Activated T-cell treated with anti-CD3 and anti-CD28 coated beads, Interleukin-2, amount 50 U/mL, for 48 hours (primary cell): ENCODE data around the gene C19orf47.

Source experiments
- DNase-seq, 2 experiments: peaks; one replicate each; pipeline ENCODE4 v3.0.0-alpha.2; 2020

Gene C19orf47

DNA sequence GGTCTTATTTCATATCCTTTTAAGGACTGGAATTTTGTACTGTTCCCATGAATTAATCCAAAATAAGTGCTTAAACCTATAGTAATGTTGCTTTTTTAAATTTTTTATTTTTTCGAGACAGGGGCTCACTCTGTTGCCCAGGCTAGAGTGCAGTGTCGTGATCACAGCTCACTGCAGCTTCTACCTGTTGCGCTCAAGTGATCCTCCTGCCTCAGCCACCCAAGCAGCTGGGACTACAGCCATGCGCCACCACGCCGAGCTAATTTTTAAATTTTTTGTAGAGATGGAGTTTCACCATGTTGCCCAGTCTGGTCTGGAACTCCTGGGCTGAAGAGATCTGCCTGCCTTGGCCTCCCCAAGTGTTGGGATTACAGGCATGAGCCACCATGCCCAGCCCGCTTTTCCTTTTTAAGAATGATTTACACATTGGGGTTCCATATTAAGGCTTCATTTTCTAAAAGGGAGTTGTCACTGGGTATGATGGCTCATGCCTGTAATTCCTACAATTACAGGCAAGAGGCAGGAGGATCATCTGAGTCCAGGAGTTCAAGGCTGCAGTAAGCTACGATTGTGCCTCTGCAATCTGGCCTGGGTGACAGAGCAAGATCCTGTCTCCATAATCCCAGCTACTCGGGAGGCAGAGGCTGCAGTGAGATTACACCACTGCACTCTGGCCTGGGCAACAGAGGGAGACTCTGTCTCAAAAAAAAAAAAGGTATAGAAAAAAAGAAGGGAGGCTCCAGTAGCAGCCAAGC lies 34.8 kb downstream of the C19orf47 start:
- no peak for DNase-seq

DNA sequence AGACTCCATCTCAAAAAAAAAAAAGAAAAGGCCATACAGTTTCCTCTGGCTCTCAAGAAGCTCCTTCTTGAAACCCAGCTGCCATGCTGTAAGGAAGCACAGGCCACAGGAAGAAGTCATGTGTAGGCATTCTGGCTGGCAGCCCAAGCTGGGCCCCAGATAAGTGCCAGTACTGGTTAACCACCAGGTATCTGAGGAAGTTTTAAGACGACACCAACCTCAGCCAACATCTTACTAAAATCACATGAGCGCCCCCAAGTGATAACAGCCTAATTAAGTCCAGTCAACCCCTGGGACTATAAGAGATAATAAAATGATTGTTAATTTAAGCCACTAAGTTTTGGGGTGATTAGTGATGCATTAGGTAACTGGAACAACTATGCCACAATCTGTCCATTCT lies 35.7 kb downstream of the C19orf47 start:
- DNase-seq = no peak

DNA sequence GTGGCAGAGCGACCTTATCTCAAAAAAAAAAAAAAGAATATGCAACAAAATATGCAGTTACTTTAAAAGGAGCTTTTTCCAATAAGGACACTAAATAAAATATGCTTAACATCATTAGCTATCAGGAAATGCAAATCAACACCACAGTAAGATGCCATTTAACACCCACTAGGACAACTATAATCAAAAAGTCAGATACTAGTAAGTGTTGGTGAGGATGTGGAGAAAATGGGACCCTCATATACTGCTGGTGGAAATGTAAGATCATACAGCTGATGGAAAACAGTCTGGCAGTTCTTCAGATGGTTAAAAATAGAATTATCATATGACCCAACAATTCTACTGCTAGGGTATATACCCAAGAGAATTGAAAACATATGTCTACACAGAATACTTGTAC lies 38.5 kb downstream of the C19orf47 start:
- DNase-seq = no peak

DNA sequence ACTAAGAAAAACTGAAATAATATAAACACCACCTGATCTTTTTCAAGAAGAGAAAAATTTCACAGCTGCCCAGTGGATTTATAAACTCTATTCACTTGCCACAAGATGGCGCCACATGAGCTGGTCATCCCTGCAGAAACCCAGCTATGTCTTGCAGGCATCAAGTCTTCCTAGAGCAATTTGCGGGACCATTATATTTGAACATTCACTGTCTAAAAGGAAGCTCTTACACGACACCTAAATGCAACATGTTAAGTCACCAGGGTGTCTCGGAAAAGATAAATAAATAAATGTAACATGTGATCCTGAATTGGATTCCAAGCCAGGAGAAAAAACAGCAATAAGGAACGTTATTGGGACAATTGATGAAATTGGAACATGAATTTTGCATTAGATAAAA lies 42.8 kb downstream of the C19orf47 start:
- DNase-seq = peak; percentile 78

DNA sequence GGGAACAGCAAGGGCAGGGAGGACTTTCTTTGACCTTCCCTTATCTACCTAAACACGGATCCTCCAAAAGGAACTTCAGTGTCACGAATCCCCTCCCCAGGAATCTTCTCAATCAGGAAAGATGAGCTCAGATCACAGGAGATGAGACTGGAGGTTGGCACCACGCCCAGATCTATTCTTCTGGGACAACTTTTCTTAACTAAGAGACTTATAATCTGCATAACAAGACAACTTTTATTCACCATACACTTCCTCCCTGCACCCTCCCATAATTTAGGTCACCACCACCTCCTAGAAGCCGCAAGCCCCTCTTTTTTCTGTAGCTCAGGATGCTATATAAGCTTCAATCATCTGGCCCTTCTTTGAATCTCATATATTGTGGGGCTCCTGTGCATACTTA lies 43.9 kb downstream of the C19orf47 start:
- no peak for DNase-seq

DNA sequence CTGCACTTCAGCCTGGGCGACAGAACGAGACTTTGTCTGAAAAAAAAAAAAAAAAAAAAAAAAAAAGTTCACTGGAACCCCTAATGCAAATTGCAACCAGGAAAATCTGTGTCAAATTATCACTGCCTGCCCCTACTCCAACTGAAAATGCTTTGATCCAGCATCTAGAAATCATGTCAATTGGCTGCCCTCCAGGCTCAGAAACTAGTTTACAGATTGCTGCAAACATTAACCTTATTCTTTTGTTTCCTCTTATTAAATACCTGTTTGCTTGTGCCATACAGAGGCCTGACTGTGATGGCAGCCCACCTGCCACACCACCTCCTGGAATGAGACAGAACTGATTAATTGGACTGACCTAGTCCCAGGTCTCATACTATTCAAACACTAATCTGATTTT lies 44.4 kb downstream of the C19orf47 start:
- DNase-seq = no peak

DNA sequence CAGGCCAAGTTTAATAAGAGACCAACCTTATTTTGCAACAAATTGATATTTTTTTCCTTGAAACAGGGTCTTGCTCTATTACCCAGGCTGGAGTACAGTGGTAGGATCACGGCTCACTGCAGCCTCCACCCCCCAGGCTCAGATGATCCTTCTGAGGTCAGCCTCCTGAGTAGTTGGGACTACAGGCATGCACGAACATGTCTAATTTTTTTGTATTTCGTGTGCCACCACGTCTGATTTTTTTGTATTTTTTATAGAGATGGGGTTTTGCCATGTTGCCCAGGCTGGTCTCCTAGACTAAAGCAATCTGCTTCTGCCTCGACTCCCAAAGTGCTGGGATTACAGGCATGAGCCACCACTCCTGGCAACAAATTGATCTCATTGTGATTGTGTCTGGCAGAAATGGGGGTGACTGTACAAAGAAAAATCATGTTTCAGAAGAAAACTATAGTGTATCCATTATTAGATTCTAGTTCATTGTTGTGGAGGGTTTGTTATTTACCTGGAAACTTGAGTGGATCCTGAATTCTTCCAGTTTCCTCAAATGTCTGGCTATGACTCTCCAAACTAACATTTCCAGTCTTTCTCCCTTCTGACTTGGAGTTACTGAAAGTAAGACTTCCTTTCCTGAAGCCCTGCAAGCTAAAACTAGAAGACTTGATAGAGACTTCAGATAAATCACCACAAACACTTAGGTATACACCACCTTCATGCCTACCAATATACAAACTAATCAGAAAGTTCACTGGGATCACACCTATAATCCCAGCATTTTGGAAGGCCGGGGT lies 45.8 kb downstream of the C19orf47 start:
- no peak for DNase-seq

DNA sequence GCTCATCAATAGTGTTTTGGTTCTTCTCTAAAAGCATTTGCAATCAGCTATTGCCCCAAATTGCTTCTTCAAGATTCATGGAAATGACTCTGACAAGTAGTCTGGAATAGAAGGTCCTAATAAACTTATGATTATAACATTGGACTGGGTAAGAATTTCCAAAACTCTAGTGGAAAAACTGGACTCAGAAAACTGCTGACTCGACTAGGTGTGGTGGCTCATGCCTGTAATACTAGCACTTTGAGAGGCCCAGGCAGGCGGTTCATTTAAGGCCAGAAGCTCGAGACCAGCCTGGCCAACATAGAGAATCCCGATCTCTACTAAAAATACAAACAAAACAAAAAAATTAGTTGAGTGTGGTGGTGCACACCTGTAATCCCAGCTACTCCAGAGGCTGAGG lies 47.5 kb downstream of the C19orf47 start:
- DNase-seq = no peak

DNA sequence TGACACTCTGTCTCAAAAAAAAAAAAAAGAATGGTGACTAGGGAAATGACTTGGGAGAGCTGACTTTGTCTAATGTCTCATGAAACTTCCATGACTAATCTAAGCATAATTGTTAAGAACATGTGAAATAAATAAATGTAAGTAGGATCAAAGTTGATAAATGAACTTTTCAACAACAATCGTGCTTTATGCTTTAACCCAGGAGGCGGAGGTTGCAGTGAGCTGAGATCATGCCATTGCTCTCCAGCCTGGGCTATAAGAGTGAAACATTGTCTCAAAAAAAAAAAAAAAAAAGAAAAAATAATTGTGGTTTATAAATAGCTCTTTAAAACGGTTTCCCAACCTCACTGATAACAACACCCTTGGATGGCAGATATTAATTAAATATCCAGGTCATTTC lies 50.2 kb downstream of the C19orf47 start:
- no peak for DNase-seq

DNA sequence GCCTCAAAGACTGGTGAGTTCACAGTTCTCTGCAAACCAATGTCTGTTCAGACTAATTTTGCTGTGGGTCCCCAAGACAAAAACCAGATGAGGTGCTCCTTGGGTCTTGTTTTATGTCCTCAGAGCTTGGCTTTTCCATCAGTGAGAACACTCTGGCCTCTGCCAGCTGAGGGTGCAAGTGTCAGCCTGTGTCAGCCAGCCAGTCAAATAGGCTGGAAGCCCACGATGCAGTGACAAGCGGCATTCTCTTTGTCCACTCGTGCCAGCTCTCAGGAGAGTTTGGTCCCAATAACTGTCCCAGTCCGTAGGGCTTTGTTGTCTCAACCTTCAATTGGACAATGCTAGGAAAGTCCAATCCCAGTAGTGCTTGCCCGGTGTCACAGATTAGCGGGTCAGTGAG lies 53.6 kb downstream of the C19orf47 start:
- no peak for DNase-seq

DNA sequence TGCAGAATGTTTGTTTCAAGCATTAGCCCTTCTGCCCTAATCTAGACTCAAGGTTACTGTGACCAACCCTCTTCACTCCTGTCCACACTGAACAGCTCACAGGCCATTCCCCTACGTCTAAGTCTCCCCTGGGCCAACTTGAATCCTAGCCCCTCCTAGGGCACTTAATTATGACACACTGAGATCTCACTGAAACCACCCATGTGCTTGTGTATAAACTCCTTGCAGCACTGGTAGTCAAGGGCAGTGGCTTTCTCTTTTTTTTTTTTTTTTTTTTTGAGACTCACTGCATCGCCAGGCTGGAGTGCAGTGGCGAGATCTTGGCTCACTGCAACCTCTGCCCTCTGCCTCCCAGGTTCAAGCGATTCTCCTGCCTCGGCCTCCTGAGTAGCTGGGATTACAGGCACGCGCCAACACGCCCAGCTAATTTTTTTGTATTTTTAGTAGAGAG lies 61.2 kb downstream of the C19orf47 start:
- no peak for DNase-seq

DNA sequence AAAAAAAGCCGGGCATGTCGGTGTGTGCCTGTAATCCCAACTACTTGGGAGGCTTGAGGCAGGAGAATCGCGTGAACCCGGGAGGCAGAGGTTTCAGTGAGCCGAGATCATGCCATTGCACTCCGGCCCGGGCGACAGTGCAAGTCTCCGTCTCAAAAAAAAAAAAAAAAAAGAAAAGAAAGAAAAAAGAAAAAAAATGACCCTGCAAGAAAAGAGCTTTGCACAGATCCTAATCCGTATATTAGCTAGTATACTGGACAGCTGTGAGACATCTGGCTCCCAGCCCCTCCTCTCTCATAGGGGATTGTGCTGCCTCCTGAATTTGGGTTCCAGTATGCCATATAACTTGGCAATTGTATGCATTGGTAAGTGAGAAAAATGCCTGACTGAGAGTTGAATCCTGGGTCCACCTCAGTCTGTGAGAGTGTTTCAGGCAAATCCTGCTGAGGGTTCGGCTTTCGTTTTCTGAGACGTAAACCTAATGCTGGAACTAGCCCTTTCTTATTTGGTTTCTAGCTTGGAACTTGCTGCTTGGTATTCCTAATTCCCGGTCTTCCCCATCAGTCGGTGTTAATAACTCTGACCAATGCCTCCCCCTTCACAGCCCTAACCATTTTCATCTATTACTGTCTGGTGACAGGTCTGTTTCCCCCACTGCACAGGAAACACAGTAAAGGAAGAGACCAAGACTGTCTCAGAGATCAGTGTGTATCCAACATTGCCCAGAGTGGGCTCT lies 61.8 kb downstream of the C19orf47 start:
- DNase-seq = no peak

DNA sequence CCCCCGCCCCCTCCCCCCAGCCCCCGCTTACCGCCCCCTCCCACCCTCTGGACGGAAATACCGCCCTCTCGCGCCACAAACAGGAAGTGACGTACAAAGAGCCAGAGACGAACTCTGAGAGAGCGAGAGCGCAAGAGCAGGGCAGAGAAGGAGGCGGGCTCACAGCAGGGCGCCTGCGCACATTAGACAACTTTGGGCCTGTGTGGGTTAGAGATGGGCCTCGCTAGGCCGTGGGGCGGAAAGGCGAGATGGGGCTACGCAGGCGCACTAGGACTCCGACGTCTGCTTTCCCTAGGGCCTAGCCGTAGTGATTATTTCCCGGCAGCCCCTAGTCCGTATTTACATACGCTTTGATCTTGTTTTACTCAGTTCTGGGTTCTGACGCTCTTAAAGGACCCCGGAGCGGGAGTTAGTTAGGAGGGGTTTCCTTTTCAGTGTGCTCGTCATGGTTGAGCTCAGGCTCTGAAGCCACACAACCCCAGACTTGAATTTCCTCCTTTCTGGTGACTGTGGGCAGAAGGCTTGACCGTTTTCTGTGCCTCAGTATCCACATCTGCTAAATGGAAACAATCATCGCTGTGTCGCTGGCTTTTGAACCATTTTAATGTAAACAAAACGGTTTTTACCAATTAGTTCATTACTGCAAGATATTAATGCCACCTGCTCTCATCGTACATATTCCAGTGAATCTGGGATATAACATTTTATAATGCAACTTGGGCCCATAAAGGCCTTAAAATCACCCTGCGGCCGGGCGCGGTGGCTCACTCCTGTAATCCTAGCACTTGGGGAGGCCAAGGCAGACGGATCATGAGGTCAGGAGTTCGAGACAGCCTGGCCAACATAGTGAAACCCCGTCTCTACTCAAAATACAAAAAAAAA lies 62.6 kb downstream of the C19orf47 start:
- DNase-seq = peak; percentile 96 to 97

DNA sequence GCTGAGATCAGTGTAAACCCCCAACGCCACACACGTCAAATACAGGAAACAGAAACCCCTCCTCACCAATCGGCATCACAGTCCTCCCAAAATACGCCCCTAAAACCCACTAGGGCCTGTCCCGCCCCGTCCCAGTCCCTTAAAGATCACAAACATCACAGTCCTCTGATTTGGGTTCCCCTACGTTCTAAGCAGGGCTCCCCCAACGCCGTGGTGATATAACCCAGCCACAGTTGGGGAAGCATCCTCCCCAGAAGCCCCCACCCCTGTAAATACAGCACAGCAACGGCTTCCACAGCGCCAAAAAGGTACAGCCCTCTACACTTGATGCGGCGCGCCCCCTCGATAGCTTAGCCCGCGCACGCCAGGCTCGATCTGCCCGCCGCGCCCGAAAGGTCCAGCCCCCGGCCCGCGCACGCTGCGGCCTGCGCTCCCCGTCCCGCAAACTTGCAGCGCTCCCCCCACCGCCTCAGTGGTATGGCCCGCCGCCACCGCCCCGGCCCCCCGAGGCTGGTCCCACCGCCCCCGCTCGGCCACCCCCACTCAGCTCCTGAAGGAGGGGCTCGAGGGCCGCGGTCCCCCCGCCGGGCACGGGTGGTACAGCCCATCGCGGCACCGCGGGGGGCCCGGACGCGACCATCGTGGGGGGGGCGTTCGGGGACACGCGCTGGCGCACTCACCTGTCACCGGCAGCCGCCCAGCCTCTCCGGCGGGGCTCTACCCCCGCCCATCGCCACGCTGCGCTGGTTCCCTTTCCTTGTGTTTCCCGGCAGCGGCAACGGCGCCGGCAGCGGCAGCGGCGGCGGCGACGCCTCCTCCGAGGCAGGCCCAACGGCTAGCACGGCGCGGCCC lies 63.5 kb downstream of the C19orf47 start, which contains the start of gene AKT2:
Gene AKT2 (minus strand): TSS at position 845 of the 852 bp plus-strand sequence. CDS start 20,078 bp downstream, outside the sequence.
- peak; percentile 67 to 70 for DNase-seq

DNA sequence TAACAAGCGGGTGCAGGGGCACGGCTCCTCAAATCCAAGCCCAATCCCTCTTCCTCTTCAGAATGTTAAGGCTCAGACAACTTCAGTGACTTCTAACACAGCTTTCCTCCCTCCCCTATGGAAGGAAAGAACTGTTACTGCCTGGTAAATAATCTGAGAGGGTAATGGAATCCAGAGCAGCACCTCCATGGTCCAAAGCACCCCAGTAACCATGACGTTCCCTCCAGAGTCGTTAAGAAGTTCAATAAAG lies 64.0 kb downstream of the C19orf47 start:
- no peak for DNase-seq

DNA sequence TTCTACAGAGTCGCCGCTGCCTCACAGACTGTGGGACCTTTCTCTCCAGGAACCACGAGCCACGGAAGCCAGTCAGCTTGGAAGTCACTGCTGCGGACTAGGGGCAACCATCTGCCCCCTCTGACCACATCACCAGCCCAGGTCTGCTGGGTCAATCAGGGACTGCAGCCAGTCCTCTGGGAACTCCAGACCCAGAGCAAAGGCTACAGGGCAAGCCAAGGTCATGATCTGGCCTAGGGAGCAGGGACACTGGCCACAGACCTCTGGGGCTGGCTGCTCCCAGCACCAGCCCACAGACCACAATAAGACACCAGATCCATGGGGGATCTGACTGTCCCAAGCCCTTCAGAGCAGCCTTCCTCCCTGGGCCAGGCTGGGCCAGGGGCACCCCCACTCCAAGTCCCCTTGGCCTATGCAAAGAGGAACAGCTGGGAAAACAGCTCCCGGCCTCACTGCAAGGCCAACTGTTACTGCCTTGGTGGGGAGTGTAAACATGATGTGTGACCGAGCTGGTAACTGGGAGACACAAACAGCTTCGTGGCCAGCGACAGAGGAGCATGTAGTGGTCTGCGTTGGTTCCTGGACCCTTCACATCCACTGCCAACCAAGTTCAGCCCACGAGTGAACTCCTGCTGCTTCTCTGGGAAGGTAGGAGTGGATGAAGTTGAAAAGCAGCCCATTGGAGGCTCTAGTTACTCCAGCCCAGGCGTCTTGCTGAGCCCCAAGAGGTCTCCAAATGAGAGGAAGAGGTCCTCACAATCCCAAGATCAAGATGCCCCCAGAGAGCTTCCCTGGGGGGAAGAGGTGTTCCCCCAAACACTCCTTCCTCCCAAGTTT lies 64.6 kb downstream of the C19orf47 start:
- DNase-seq = peak in 1 of 2 experiments; percentile 22

DNA sequence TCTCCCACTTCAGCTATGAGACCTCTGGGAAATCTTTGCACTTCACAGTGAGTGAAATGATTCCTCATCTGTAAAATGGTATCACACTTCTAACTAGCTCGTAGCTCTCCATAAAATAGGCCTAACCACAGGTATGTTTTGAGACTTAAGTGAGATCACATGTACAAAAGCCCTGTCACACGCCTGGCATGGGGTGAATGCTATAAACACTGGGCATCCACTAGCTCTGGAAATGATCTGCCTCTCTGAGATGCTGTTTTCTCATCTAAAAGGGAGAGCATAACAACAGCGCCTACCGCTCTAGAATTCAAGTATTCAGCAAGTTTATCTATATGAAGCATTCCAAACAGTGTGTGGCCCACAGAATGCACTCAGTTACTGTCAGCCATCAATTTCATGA lies 65.3 kb downstream of the C19orf47 start:
- no peak for DNase-seq

DNA sequence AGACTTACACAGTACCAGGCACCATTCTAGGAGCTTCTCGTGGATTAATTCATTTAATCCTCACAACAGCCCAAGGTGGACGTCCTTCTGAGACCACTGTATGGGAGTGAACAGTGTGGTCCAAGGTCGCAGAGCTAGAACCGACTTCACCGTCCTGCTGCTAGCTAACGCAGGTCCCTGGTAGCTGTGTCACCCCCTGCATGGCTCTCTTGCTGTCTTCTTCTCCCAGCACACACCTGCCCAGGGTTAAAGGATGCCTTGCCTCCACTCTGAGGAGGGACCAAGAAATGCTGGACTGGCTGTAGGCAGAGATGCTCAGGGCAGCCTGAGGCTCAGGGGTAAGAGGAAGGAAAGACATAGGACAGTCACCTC lies 66.0 kb downstream of the C19orf47 start:
- no peak for DNase-seq

DNA sequence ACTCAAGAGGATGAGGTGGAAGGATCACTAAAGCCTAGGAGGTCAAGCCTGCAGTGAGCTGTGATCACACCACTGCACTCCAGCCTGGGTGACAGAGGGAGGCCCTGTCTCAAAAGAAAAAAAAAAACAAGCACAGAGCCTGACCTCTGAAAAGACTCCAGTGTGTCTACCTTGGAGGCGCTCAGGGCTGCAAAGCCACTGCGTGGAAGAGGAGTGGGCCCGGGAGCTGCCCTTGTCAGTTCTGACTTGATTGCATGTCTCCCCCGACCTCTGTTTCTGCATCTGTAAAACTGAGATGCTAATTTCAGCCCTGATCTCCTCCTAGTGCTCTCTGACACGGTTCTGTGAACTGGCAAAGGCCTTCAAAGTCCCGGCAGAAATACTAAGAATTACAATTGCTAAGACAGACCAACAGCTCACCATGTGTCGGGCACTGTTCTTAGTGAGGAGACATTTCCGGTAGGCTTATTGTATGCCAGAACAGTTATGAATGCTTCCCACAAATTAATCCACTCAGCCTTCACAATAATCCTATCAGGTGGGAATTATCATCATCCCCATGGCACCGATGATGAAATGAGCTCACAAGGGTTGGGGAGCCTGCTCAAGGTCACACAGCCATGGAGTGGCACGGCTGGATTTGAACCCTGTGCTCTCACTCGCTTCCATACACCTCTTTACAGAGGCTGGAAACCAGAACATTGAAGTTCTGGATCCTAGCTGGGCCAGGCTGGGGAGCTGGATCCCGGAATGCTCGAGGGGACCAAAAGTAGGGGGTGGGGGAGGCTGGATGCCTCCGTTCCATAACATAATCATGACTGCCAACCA lies 66.6 kb downstream of the C19orf47 start:
- no peak for DNase-seq
